Natural killer cell (primary cell): ENCODE data around the gene SESN1. TPM values are rescaled to one million over a fixed set of nuclear protein-coding genes. Genes with fewer than 3 reads are reported as not detected.

ENCODE experiments used
- ATAC-seq, 3 donors: fragments of 150-1000 bp in 2 of 3; fragments of 200-7000 bp in 1 of 3; cut with Tn5 transposase; 1 replicate in 1 of 3; 2 replicates in 2 of 3; pipeline ENCODE4 v1.10.0; 2021; ENCODE audit warnings: mild to moderate bottlenecking in 2 of 3, moderate library complexity in 2 of 3
- DNase-seq, 2 donors: peaks; one replicate each; pipeline versions ENCODE4 v3.0.0 to v3.0.0-alpha.2; 2013 to 2021; ENCODE audit warnings: mixed read lengths in 1 of 2
- H3K27ac ChIP-seq: one replicate; pipeline ENCODE4 v1.5.1; 2013; ENCODE audit warnings: mild to moderate bottlenecking, low read length
- H3K27me3 ChIP-seq: one replicate; pipeline ENCODE4 v1.6.1; 2013; ENCODE audit warnings: low read length; ENCODE audit not compliant: control insufficient read depth, insufficient read depth
- H3K36me3 ChIP-seq: one replicate; pipeline ENCODE4 v1.6.1; 2013; ENCODE audit warnings: low read length; ENCODE audit not compliant: control insufficient read depth, insufficient read depth
- H3K4me1 ChIP-seq: one replicate; pipeline ENCODE4 v1.6.1; 2013; ENCODE audit warnings: low read length; ENCODE audit not compliant: control insufficient read depth, insufficient read depth
- H3K4me3 ChIP-seq: one replicate; pipeline ENCODE4 v1.5.1; 2013; ENCODE audit warnings: low read length
- H3K9me3 ChIP-seq: one replicate; pipeline ENCODE4 v1.6.1; 2013; ENCODE audit warnings: low read length; ENCODE audit not compliant: control insufficient read depth, insufficient read depth
- H3K27ac Mint-ChIP-seq, 2 donors: one replicate each; pipeline ENCODE4 v1.8.0; 2022; ENCODE audit warnings: mild to moderate bottlenecking in 2 of 2, mixed read lengths in 2 of 2, moderate library complexity in 1 of 2
- H3K27me3 Mint-ChIP-seq, 2 donors: one replicate each; pipeline ENCODE4 v1.8.0; 2022; ENCODE audit warnings: low read depth in 2 of 2, mixed read lengths in 2 of 2
- H3K36me3 Mint-ChIP-seq: one replicate; pipeline ENCODE4 v1.8.0; 2022; ENCODE audit warnings: mixed read lengths
- H3K4me1 Mint-ChIP-seq, 2 donors: one replicate each; pipeline ENCODE4 v1.8.0; 2022; ENCODE audit warnings: mixed read lengths in 2 of 2
- H3K4me3 Mint-ChIP-seq: one replicate; pipeline ENCODE4 v1.8.0; 2022; ENCODE audit warnings: mild to moderate bottlenecking, moderate library complexity, mixed read lengths
- H3K9me3 Mint-ChIP-seq, 2 donors: one replicate each; pipeline ENCODE4 v1.8.0; 2022; ENCODE audit warnings: mixed read lengths in 2 of 2
- CTCF ChIP-seq: fragments of 200-600 bp; IDR thresholded peaks from one replicate; pipeline ENCODE4 v1.8.0; 2022; ENCODE audit warnings: antibody characterized with exemption
- WGBS: methylation state at CpG from one replicate; pipeline ENCODE4 v1.1.7; 2013; ENCODE audit warnings: missing lambda C conversion rate; ENCODE audit not compliant: insufficient coverage; 5-methylcytosine and 5-hydroxymethylcytosine counted together
- intact Hi-C: fragments of 100-400 bp; cut with micrococcal nuclease; formaldehyde crosslinking; loops from one replicate; pipeline ENCODE4 v1.14.2; 2022
- total RNA-seq, 4 donors: library from RNA; stranded (reverse); fragments of 120-200 nt in 1 of 4; gene quantifications; one replicate each; pipeline versions ENCODE4 v1.2.3 to v1.2.4, GENCODE V29; 2013 to 2022

Gene SESN1
- total RNA-seq, 3 donors from 2014 or later (not counting 1 experiment from before 2014, with no cell fraction given), result 52.9 to 106 (median 68.9) TPM

GRCh38 chr6:109050447-109051102 lies 44.1 kb downstream of the SESN1 start:
- WGBS, result no CpG with 5 or more reads among the region's 1 CpG
- ATAC-seq, result no peak
- Mint-ChIP-seq H3K27me3 (no peaks in the 10 kb centered on the region), H3K9me3 (no peaks in the 10 kb centered on the region), H3K36me3 (no peaks in the 10 kb centered on the region), H3K4me1 (peaks cover 22 to 30% of the 10 kb centered on the region in 2 donors), H3K4me3 (no peak overlapping the region), H3K27ac (no peak overlapping the region)
- no peak for TF ChIP-seq CTCF
- H3K4me1 ChIP-seq, result no peaks in the 10 kb centered on the region
- H3K27me3 ChIP-seq, result no peaks in the 10 kb centered on the region
- H3K36me3 ChIP-seq, result no peaks in the 10 kb centered on the region
- H3K4me3 ChIP-seq, result no peak overlapping the region
- no peak for DNase-seq
- H3K27ac ChIP-seq, result no peak overlapping the region
- intact Hi-C loops, result no loop called here
- no peaks in the 10 kb centered on the region for H3K9me3 ChIP-seq

GRCh38 chr6:109050012-109050411 lies 44.6 kb downstream of the SESN1 start:
- Mint-ChIP-seq H3K27me3 (no peaks in the 10 kb centered on the region), H3K27ac (no peak overlapping the region), H3K4me3 (no peak overlapping the region), H3K36me3 (no peaks in the 10 kb centered on the region), H3K9me3 (no peaks in the 10 kb centered on the region), H3K4me1 (peaks cover 22 to 35% of the 10 kb centered on the region in 2 donors)
- DNase-seq (no peak), ATAC-seq (no peak)
- Histone ChIP-seq H3K27ac (no peak overlapping the region), H3K27me3 (no peaks in the 10 kb centered on the region), H3K36me3 (no peaks in the 10 kb centered on the region), H3K4me1 (no peaks in the 10 kb centered on the region), H3K9me3 (no peaks in the 10 kb centered on the region), H3K4me3 (no peak overlapping the region)
- TF ChIP-seq CTCF, result no peak
- intact Hi-C loops, result no loop called here
- 90% methylated on average over 2 of the region's 2 CpGs for WGBS

GRCh38 chr6:109048670-109049415 lies 45.8 kb downstream of the SESN1 start:
- no peak for TF ChIP-seq CTCF
- ATAC-seq (no peak), DNase-seq (no peak)
- Histone ChIP-seq H3K27me3 (no peaks in the 10 kb centered on the region), H3K9me3 (no peaks in the 10 kb centered on the region), H3K4me3 (no peak overlapping the region), H3K27ac (no peak overlapping the region), H3K4me1 (no peaks in the 10 kb centered on the region), H3K36me3 (no peaks in the 10 kb centered on the region)
- 94% methylated on average over 3 of the region's 3 CpGs for WGBS
- no peaks in the 10 kb centered on the region for H3K36me3 Mint-ChIP-seq
- H3K4me1 Mint-ChIP-seq, result peaks cover 22 to 38% of the 10 kb centered on the region in 2 donors
- intact Hi-C loops, result no loop called here
- H3K27ac Mint-ChIP-seq, result peak overlapping the region; percentile 47 to 76
- no peak overlapping the region for H3K4me3 Mint-ChIP-seq
- H3K9me3 Mint-ChIP-seq, result no peaks in the 10 kb centered on the region
- no peaks in the 10 kb centered on the region for H3K27me3 Mint-ChIP-seq
